ENCODE measurements around the gene PREX1. TPM values are rescaled to one million over a fixed set of nuclear protein-coding genes. Genes with fewer than 3 reads are reported as not detected.

The PREX1 gene
- total RNA-seq, 2 experiments from 2014 or later, result 142 to 147 TPM

GRCh38 chr20:48843057-48843806 is 15.4 kb upstream of the PREX1 start:
- no peak overlapping the region for H3K27ac Mint-ChIP-seq
- peaks cover 2% of the 10 kb centered on the region for H3K27me3 Mint-ChIP-seq
- POLR2A ChIA-PET, result no interaction called here
- H3K4me3 Mint-ChIP-seq, result no peak overlapping the region
- peaks cover 7% of the 10 kb centered on the region for H3K4me1 Mint-ChIP-seq
- no peak for ATAC-seq (ENCODE audit: low read depth)
- no peaks in the 10 kb centered on the region for H3K9me3 Mint-ChIP-seq
- H3K36me3 Mint-ChIP-seq, result no peaks in the 10 kb centered on the region
- DNase-seq, result no peak

DNA sequence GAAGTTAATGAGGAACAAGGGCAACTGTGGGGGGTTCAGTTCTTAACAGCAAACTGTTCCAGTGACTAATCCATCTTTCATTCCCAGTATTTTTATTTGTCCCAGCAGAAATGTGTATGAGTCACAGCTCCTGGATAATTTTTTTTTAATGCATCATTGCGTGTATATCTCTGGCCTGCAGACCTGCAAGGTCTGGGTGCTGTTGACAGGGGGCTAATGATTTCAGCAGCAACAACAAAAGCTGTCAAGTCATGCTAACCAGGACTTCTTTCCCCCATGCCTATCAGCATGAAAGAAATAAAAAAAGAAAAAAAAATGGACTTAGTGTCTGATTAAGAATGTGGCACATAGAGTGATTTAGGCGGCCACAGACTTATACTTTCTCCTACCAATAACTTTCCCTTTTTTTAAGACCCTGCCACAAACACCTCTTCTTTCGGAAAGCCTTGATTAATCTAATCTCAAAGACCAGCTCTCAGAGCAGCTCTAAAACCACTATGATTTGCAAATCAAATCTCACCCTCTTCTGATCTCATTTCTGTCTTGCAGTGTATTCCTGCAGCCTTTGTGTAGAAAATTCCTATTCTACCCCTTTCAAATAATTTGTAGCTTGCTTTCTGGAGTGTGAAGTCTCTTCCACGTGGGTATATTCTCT is 14.2 kb upstream of the PREX1 start:
- DNase-seq (no peak), ATAC-seq (ENCODE audit: low read depth) (no peak)
- H3K27ac Mint-ChIP-seq, result no peak overlapping the region
- POLR2A ChIA-PET, result interaction anchor here (0.5 kb wide), 1 partner anchor 159 kb away, joined by 3 read pairs; no protein-coding TSS in a partner anchor
- no peak overlapping the region for H3K4me3 Mint-ChIP-seq
- H3K4me1 Mint-ChIP-seq, result peaks cover 4% of the 10 kb centered on the region
- no peaks in the 10 kb centered on the region for H3K36me3 Mint-ChIP-seq
- peaks cover 2% of the 10 kb centered on the region for H3K27me3 Mint-ChIP-seq
- H3K9me3 Mint-ChIP-seq, result no peaks in the 10 kb centered on the region

- ATAC-seq (ENCODE audit: low read depth) (no peak), DNase-seq (no peak)
- no peak overlapping the region for H3K4me3 Mint-ChIP-seq
- H3K27ac Mint-ChIP-seq, result no peak overlapping the region
- POLR2A ChIA-PET, result interaction anchor here (0.5 kb wide), 1 partner anchor 159 kb away, joined by 3 read pairs; no protein-coding TSS in a partner anchor
- peaks cover 2% of the 10 kb centered on the region for H3K27me3 Mint-ChIP-seq
- peaks cover 3% of the 10 kb centered on the region for H3K4me1 Mint-ChIP-seq
- H3K36me3 Mint-ChIP-seq, result no peaks in the 10 kb centered on the region
- no peaks in the 10 kb centered on the region for H3K9me3 Mint-ChIP-seq
Observed at GRCh38 chr20:48841196-48841874, 13.5 kb upstream of the PREX1 start.

DNA sequence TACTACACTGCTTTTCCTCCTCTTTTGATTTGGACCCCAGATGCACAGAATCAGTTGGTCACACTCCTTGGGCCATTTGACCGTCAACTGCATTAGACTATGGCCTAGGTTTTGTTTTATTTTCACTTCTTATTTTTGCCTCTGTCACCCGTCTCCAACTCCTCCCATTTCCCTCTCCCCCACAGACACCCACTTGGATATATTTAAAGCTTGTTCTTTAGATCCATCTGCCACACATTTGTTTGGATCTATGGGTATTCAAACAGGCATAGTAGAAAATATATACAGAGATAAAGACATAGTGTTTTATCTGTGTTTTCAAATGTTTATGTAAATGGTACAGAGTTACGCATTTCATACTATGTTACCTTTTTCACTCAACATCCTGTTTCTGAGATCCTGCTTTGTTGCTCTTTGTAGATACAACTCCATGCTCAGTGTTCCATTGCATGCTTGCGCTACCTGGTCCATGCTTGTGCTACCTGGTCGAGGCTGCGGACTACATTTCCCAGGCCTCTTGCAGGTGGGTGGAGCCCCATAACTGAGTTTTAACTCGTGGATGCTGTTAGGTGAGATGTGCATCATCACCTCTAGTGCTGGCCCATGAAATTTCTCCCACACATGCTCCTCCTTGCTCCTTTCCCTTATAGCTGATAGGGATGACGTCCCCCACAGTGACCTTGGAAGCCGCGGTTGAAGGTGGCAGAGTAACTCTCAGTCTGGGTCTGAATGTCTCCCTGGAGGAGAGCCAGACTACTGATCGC is 11.5 kb upstream of the PREX1 start:
- Mint-ChIP-seq H3K36me3 (no peaks in the 10 kb centered on the region), H3K9me3 (no peaks in the 10 kb centered on the region), H3K27ac (no peak overlapping the region), H3K4me1 (peaks cover 3% of the 10 kb centered on the region), H3K4me3 (no peak overlapping the region), H3K27me3 (peaks cover 2% of the 10 kb centered on the region)
- DNase-seq, result no peak
- POLR2A ChIA-PET, result no interaction called here
- no peak for ATAC-seq (ENCODE audit: low read depth)

DNA sequence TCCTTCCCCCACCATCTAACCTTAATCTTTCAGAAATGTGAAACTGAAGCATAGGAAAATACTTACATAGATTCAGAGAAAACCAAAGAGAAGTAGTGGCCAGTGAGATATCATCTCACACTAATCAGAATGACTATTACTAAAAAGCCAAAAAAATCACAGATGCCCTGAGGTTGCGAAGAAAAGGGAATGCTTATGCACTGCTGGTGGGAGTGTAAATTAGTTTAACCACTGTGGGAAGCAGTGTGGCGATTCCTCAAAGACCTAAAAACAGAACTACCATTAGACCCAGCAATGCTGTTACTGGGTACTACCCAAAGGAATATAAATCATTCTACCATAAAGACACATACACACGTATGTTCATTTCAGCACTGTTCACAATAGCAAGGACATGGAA is 9.2 kb upstream of the PREX1 start:
- Mint-ChIP-seq H3K27ac (no peak overlapping the region), H3K9me3 (no peaks in the 10 kb centered on the region), H3K4me1 (peaks cover 4% of the 10 kb centered on the region), H3K27me3 (peaks cover 2% of the 10 kb centered on the region), H3K36me3 (no peaks in the 10 kb centered on the region), H3K4me3 (no peak overlapping the region)
- POLR2A ChIA-PET, result no interaction called here
- DNase-seq (no peak), ATAC-seq (ENCODE audit: low read depth) (no peak)

- Mint-ChIP-seq H3K27ac (no peak overlapping the region), H3K36me3 (no peaks in the 10 kb centered on the region), H3K9me3 (no peaks in the 10 kb centered on the region), H3K27me3 (peaks cover 2% of the 10 kb centered on the region), H3K4me3 (no peak overlapping the region), H3K4me1 (peaks cover 4% of the 10 kb centered on the region)
- ATAC-seq (ENCODE audit: low read depth) (no peak), DNase-seq (no peak)
- POLR2A ChIA-PET, result interaction anchor here (0.5 kb wide), 1 partner anchor 36 kb away, joined by 3 read pairs; no protein-coding TSS in a partner anchor
Observed at GRCh38 chr20:48835390-48835789, 7.6 kb upstream of the PREX1 start.

DNA sequence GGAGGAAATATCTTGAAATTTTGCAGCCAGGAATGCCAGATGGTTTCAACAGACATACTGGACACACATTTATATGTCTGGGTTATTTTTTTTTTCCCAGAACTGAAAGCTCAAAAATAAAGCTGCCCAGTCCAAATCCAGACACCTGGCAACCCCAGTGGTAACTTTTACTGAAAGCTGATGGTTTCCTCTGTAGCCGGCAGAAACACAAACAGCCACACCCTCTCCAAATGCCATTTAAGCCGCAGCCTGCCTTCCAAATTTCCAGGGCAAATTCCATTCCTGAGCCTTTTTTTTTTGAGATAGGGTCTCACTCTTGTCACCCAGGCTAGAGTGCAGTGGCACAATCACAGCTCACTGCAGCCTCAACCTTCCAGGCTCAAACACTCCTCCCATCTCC is 6.5 kb upstream of the PREX1 start:
- H3K36me3 Mint-ChIP-seq, result no peaks in the 10 kb centered on the region
- H3K4me1 Mint-ChIP-seq, result peaks cover 4% of the 10 kb centered on the region
- no peak overlapping the region for H3K27ac Mint-ChIP-seq
- no peaks in the 10 kb centered on the region for H3K9me3 Mint-ChIP-seq
- H3K27me3 Mint-ChIP-seq, result peaks cover 2% of the 10 kb centered on the region
- POLR2A ChIA-PET, result no interaction called here
- DNase-seq, result no peak
- no peak for ATAC-seq (ENCODE audit: low read depth)
- no peak overlapping the region for H3K4me3 Mint-ChIP-seq

- Mint-ChIP-seq H3K27me3 (no peaks in the 10 kb centered on the region), H3K27ac (no peak overlapping the region), H3K4me3 (no peak overlapping the region), H3K36me3 (no peaks in the 10 kb centered on the region), H3K9me3 (no peaks in the 10 kb centered on the region), H3K4me1 (peaks cover 7% of the 10 kb centered on the region)
- POLR2A ChIA-PET, result interaction anchor here (0.7 kb wide), 1 partner anchor 78 kb away, joined by 3 read pairs; no protein-coding TSS in a partner anchor
- no peak for ATAC-seq (ENCODE audit: low read depth)
- DNase-seq, result no peak
Observed at GRCh38 chr20:48832405-48832730, 4.6 kb upstream of the PREX1 start.

DNA sequence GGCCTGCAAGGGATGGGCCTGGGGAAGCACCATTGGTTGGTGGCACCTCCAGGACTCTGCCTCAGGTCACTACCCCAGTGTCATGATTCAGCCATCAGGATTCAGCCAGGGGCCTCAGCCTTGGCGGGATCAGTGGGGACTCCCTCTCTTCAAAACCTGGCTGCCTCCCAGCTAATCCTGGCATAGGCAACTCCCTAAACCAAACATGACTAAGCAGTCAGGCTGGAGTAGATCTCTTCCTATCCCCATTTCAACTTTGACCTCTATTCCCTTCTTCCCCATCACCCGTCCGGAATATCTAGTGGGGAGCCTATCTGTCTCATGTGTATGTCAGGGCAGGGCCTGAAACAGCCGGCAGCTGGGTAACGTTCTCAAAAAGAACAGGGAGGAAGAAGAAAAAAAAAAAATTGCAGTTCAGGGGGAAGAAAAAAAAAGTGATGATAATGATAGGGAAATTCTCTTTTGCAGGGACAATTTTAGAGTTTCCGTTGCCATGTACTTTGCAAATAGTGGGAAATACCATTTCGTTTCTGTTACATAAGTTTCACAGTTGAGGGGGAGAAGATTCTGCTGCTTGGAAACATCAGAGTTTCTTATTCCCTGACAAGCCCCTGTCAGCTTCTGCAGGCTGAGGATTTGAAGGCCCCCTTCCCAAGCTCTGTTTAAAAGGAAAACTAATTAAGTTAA is 4.1 kb upstream of the PREX1 start:
- Mint-ChIP-seq H3K9me3 (no peaks in the 10 kb centered on the region), H3K4me1 (peaks cover 7% of the 10 kb centered on the region), H3K4me3 (no peak overlapping the region), H3K27ac (no peak overlapping the region), H3K27me3 (no peaks in the 10 kb centered on the region), H3K36me3 (peaks cover 3% of the 10 kb centered on the region)
- no peak for DNase-seq
- POLR2A ChIA-PET, result interaction anchor here (0.7 kb wide), 1 partner anchor 78 kb away, joined by 3 read pairs; no protein-coding TSS in a partner anchor
- ATAC-seq (ENCODE audit: low read depth), result no peak

DNA sequence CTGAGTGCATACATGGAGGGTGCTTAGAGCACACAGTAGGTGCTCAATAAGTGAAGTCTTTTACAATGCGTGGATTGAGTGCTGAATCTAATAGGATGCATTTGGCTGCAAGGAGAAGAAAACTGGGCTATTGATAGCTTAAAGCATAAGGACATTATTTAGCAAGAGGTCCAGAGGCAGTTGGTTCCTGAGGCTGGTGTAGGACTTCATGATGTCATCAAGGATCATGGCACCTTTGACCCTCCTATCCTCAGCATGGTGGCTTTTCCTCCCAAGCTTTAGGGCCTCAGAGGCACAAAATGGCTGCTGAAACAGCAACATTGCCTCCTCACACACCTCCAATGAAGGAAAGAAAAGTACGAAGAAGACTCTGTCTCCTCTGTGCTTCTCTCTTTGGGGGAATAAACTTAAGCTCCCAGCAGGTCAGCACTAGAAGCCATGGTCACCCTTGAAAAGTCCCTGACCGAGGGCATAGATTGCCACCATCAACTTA is 3.1 kb upstream of the PREX1 start:
- H3K36me3 Mint-ChIP-seq, result peaks cover 12% of the 10 kb centered on the region
- ATAC-seq (ENCODE audit: low read depth), result no peak
- POLR2A ChIA-PET, result interaction anchor here (1.4 kb wide), 1 partner anchor 96 kb away, joined by 3 read pairs; no protein-coding TSS in a partner anchor
- no peaks in the 10 kb centered on the region for H3K27me3 Mint-ChIP-seq
- H3K9me3 Mint-ChIP-seq, result no peaks in the 10 kb centered on the region
- H3K27ac Mint-ChIP-seq, result no peak overlapping the region
- DNase-seq, result no peak
- peaks cover 7% of the 10 kb centered on the region for H3K4me1 Mint-ChIP-seq
- no peak overlapping the region for H3K4me3 Mint-ChIP-seq

GRCh38 chr20:48829940-48830339 is 2.1 kb upstream of the PREX1 start:
- H3K36me3 Mint-ChIP-seq, result peaks cover 16% of the 10 kb centered on the region
- H3K4me3 Mint-ChIP-seq, result no peak overlapping the region
- H3K27me3 Mint-ChIP-seq, result no peaks in the 10 kb centered on the region
- H3K9me3 Mint-ChIP-seq, result no peaks in the 10 kb centered on the region
- ATAC-seq (ENCODE audit: low read depth) (no peak), DNase-seq (no peak)
- no peak overlapping the region for H3K27ac Mint-ChIP-seq
- H3K4me1 Mint-ChIP-seq, result peaks cover 9% of the 10 kb centered on the region
- POLR2A ChIA-PET, result interaction anchor here (1.4 kb wide), 1 partner anchor 95 kb away, joined by 3 read pairs; no protein-coding TSS in a partner anchor

DNA sequence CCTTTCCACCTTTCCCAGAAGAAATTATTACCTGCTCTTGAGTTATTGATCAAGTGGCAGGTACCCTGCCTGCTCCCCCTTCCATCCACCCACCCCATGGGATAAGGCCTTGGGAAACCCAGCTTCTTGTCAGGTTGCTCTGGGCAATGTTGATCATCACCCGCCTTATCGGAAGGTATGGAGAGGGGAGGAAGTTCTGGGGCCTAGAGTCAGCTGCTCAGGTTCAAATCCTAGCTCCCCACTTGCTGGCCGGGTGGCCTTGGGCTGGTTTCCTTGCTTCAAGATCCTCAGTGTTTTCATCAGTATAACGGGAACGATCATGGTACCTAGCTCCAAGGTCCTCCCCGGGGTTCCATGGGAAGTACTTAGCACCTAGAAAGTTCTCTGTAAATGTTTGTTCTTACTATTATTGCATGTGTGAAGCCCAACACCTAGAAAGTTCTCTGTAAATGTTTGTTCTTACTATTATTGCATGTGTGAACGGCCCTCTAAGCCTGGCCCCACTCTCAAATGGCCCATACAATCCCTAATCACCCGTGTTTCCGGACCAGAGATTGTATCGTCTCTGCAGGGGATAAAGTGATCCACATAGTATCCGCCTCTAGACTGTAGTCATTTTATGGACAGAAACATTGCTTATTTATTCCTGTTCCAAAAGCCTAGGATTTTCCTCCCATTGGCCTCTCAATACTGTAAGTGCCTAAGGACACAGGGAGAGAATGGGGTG is 1.1 kb upstream of the PREX1 start:
- Mint-ChIP-seq H3K4me3 (peak overlapping the region; percentile 85), H3K36me3 (peaks cover 19% of the 10 kb centered on the region), H3K27me3 (no peaks in the 10 kb centered on the region), H3K4me1 (peaks cover 19% of the 10 kb centered on the region), H3K9me3 (no peaks in the 10 kb centered on the region), H3K27ac (peak overlapping the region; percentile 83)
- POLR2A ChIA-PET, result interaction anchor here (0.8 to 3.7 kb wide), 5 partner anchors 10 to 218 kb away, joined by 3 to 31 read pairs (median 9); no protein-coding TSS in a partner anchor
- ATAC-seq (ENCODE audit: low read depth) (no peak), DNase-seq (no peak)
